ENCODE results near the gene CCDC88C.

CCDC88C gene

GRCh38 chr14:91387951-91388381 lies 29.7 kb downstream of the CCDC88C start:
- Histone ChIP-seq H4K8ac (ENCODE audit: low read depth, low read length) (no peak overlapping the region), H3K14ac (ENCODE audit: low read length) (no peak overlapping the region), H3K79me1 (ENCODE audit: low read length) (no peaks in the 10 kb centered on the region), H2AK5ac (ENCODE audit: low read length) (no peak overlapping the region), H3K9me3 (ENCODE audit: insufficient read depth, low read depth, low read length) (no peaks in the 10 kb centered on the region), H3K4me1 (ENCODE audit: control insufficient read depth in 1 of 2, insufficient read depth in 2 of 2, low read length in 2 of 2) (peaks cover 8 to 14% of the 10 kb centered on the region in 2 experiments), H3K4ac (ENCODE audit: low read depth, low read length) (no peak overlapping the region), H3K18ac (ENCODE audit: low read length) (no peak overlapping the region), H2BK12ac (ENCODE audit: low read length) (no peak overlapping the region), H2BK120ac (ENCODE audit: insufficient read depth, low read length, poor library complexity) (no peak overlapping the region), H4K91ac (ENCODE audit: low read depth, low read length) (no peak overlapping the region), H2BK5ac (ENCODE audit: low read depth, low read length, poor library complexity) (no peak overlapping the region), H3K9ac (ENCODE audit: low read length) (no peak overlapping the region), H3K36me3 (ENCODE audit: control insufficient read depth in 1 of 2, insufficient read depth in 2 of 2, low read length in 2 of 2) (no peaks in the 10 kb centered on the region), H2AFZ (ENCODE audit: insufficient read depth, low read length, poor library complexity) (no peak overlapping the region), H3K27ac (ENCODE audit: low read depth, low read length) (no peak overlapping the region), H3K79me2 (ENCODE audit: control insufficient read depth, insufficient read depth, low read length, poor library complexity) (no peaks in the 10 kb centered on the region), H3K4me3 (ENCODE audit: low read depth, low read length) (no peak overlapping the region), H3K4me2 (ENCODE audit: low read length) (no peak overlapping the region), H3K27me3 (ENCODE audit: insufficient read depth, low read length) (no peaks in the 10 kb centered on the region), H4K12ac (ENCODE audit: low read depth, low read length) (no peak overlapping the region), H3K23ac (ENCODE audit: low read length) (no peak overlapping the region)
- no CpG with 5 or more reads among the region's 10 CpGs for WGBS (ENCODE audit: extremely low coverage, insufficient coverage, insufficient read length)
- DNase-seq, result no peak

GRCh38 chr14:91387169-91387835 lies 30.3 kb downstream of the CCDC88C start:
- no peak overlapping the region for H4K91ac ChIP-seq (ENCODE audit: low read depth, low read length)
- no peak overlapping the region for H2AFZ ChIP-seq (ENCODE audit: insufficient read depth, low read length, poor library complexity)
- no peak overlapping the region for H3K9ac ChIP-seq (ENCODE audit: low read length)
- no peak overlapping the region for H2BK5ac ChIP-seq (ENCODE audit: low read depth, low read length, poor library complexity)
- H2BK120ac ChIP-seq (ENCODE audit: insufficient read depth, low read length, poor library complexity), result no peak overlapping the region
- no peak overlapping the region for H3K27ac ChIP-seq (ENCODE audit: low read depth, low read length)
- H4K8ac ChIP-seq (ENCODE audit: low read depth, low read length), result no peak overlapping the region
- H3K18ac ChIP-seq (ENCODE audit: low read length), result no peak overlapping the region
- H4K12ac ChIP-seq (ENCODE audit: low read depth, low read length), result no peak overlapping the region
- WGBS (ENCODE audit: extremely low coverage, insufficient coverage, insufficient read length), result no CpG with 5 or more reads among the region's 19 CpGs
- no peaks in the 10 kb centered on the region for H3K9me3 ChIP-seq (ENCODE audit: insufficient read depth, low read depth, low read length)
- DNase-seq, result no peak
- no peak overlapping the region for H3K4me2 ChIP-seq (ENCODE audit: low read length)
- H3K36me3 ChIP-seq (ENCODE audit: control insufficient read depth in 1 of 2, insufficient read depth in 2 of 2, low read length in 2 of 2), result no peaks in the 10 kb centered on the region
- H3K27me3 ChIP-seq (ENCODE audit: insufficient read depth, low read length), result no peaks in the 10 kb centered on the region
- no peak overlapping the region for H3K4me3 ChIP-seq (ENCODE audit: low read depth, low read length)
- H2AK5ac ChIP-seq (ENCODE audit: low read length), result no peak overlapping the region
- peak overlapping the region; percentile 13 for H2BK12ac ChIP-seq (ENCODE audit: low read length)
- no peak overlapping the region for H3K14ac ChIP-seq (ENCODE audit: low read length)
- H3K79me2 ChIP-seq (ENCODE audit: control insufficient read depth, insufficient read depth, low read length, poor library complexity), result no peaks in the 10 kb centered on the region
- H3K79me1 ChIP-seq (ENCODE audit: low read length), result no peaks in the 10 kb centered on the region
- no peak overlapping the region for H3K23ac ChIP-seq (ENCODE audit: low read length)
- H3K4ac ChIP-seq (ENCODE audit: low read depth, low read length), result no peak overlapping the region
- peaks cover 10 to 11% of the 10 kb centered on the region in 2 experiments for H3K4me1 ChIP-seq (ENCODE audit: control insufficient read depth in 1 of 2, insufficient read depth in 2 of 2, low read length in 2 of 2)

- Histone ChIP-seq H4K12ac (ENCODE audit: low read depth, low read length) (no peak overlapping the region), H3K14ac (ENCODE audit: low read length) (no peak overlapping the region), H3K27me3 (ENCODE audit: insufficient read depth, low read length) (no peaks in the 10 kb centered on the region)
Measured at GRCh38 chr14:91385697-91386096, 31.9 kb downstream of the CCDC88C start.

GRCh38 chr14:91385224-91385623 lies 32.4 kb downstream of the CCDC88C start:
- H4K8ac ChIP-seq (ENCODE audit: low read depth, low read length), result no peak overlapping the region
- H3K4me3 ChIP-seq (ENCODE audit: low read depth, low read length), result no peak overlapping the region
- no peak overlapping the region for H3K27ac ChIP-seq (ENCODE audit: low read depth, low read length)
- no peaks in the 10 kb centered on the region for H3K79me1 ChIP-seq (ENCODE audit: low read length)
- H2AK5ac ChIP-seq (ENCODE audit: low read length), result no peak overlapping the region
- H3K4ac ChIP-seq (ENCODE audit: low read depth, low read length), result no peak overlapping the region
- no peaks in the 10 kb centered on the region for H3K79me2 ChIP-seq (ENCODE audit: control insufficient read depth, insufficient read depth, low read length, poor library complexity)
- no peak overlapping the region for H4K91ac ChIP-seq (ENCODE audit: low read depth, low read length)
- no peak overlapping the region for H3K23ac ChIP-seq (ENCODE audit: low read length)
- H3K4me1 ChIP-seq (ENCODE audit: control insufficient read depth in 1 of 2, insufficient read depth in 2 of 2, low read length in 2 of 2), result peaks cover 10 to 11% of the 10 kb centered on the region in 2 experiments
- no peak overlapping the region for H2AFZ ChIP-seq (ENCODE audit: insufficient read depth, low read length, poor library complexity)
- H2BK12ac ChIP-seq (ENCODE audit: low read length), result no peak overlapping the region
- WGBS (ENCODE audit: extremely low coverage, insufficient coverage, insufficient read length), result no CpG with 5 or more reads among the region's 9 CpGs
- H3K9ac ChIP-seq (ENCODE audit: low read length), result no peak overlapping the region
- DNase-seq, result no peak
- no peak overlapping the region for H3K4me2 ChIP-seq (ENCODE audit: low read length)
- no peaks in the 10 kb centered on the region for H3K9me3 ChIP-seq (ENCODE audit: insufficient read depth, low read depth, low read length)
- H2BK120ac ChIP-seq (ENCODE audit: insufficient read depth, low read length, poor library complexity), result no peak overlapping the region
- no peaks in the 10 kb centered on the region for H3K27me3 ChIP-seq (ENCODE audit: insufficient read depth, low read length)
- H2BK5ac ChIP-seq (ENCODE audit: low read depth, low read length, poor library complexity), result no peak overlapping the region
- no peaks in the 10 kb centered on the region for H3K36me3 ChIP-seq (ENCODE audit: control insufficient read depth in 1 of 2, insufficient read depth in 2 of 2, low read length in 2 of 2)
- H3K14ac ChIP-seq (ENCODE audit: low read length), result no peak overlapping the region
- H3K18ac ChIP-seq (ENCODE audit: low read length), result no peak overlapping the region
- H4K12ac ChIP-seq (ENCODE audit: low read depth, low read length), result no peak overlapping the region

More at GRCh38 chr14:91385697-91386096, 31.9 kb downstream of the CCDC88C start:
- Histone ChIP-seq H3K79me1 (ENCODE audit: low read length) (no peaks in the 10 kb centered on the region), H3K36me3 (ENCODE audit: control insufficient read depth in 1 of 2, insufficient read depth in 2 of 2, low read length in 2 of 2) (no peaks in the 10 kb centered on the region), H3K79me2 (ENCODE audit: control insufficient read depth, insufficient read depth, low read length, poor library complexity) (no peaks in the 10 kb centered on the region), H3K27ac (ENCODE audit: low read depth, low read length) (no peak overlapping the region), H2AFZ (ENCODE audit: insufficient read depth, low read length, poor library complexity) (no peak overlapping the region), H3K4me1 (ENCODE audit: control insufficient read depth in 1 of 2, insufficient read depth in 2 of 2, low read length in 2 of 2) (peaks cover 10 to 11% of the 10 kb centered on the region in 2 experiments), H4K91ac (ENCODE audit: low read depth, low read length) (no peak overlapping the region), H3K9me3 (ENCODE audit: insufficient read depth, low read depth, low read length) (no peaks in the 10 kb centered on the region), H2BK12ac (ENCODE audit: low read length) (no peak overlapping the region), H2BK120ac (ENCODE audit: insufficient read depth, low read length, poor library complexity) (no peak overlapping the region), H3K18ac (ENCODE audit: low read length) (no peak overlapping the region), H3K9ac (ENCODE audit: low read length) (no peak overlapping the region), H3K4me3 (ENCODE audit: low read depth, low read length) (no peak overlapping the region), H4K8ac (ENCODE audit: low read depth, low read length) (no peak overlapping the region), H2BK5ac (ENCODE audit: low read depth, low read length, poor library complexity) (no peak overlapping the region), H2AK5ac (ENCODE audit: low read length) (no peak overlapping the region), H3K23ac (ENCODE audit: low read length) (no peak overlapping the region), H3K4ac (ENCODE audit: low read depth, low read length) (no peak overlapping the region), H3K4me2 (ENCODE audit: low read length) (no peak overlapping the region)
- DNase-seq, result no peak

All from trophoblast cell (in vitro differentiated cells and primary cell).